ENCODE measurements around the gene PRKCG. TPM values are rescaled to one million over a fixed set of nuclear protein-coding genes. Genes with fewer than 3 reads are reported as not detected.

Gene PRKCG
- total RNA-seq, 1 donor from 2014 or later = not detected

GRCh38 chr19:53875602-53876325 is 6.2 kb upstream of the PRKCG start:
- ATAC-seq = no peak
- no peaks in the 10 kb centered on the region for H3K9me3 ChIP-seq
- no peak for TF ChIP-seq CTCF (IDR thresholded peaks at IDR 0.05)
- H3K36me3 ChIP-seq = peaks cover 30% of the 10 kb centered on the region
- intact Hi-C loops (cut with DNase I) = no loop called here
- H3K4me3 ChIP-seq = no peak overlapping the region
- peaks cover 5% of the 10 kb centered on the region for H3K27me3 ChIP-seq
- DNase-seq = no peak
- no peak overlapping the region for H3K27ac ChIP-seq
- peaks cover 12% of the 10 kb centered on the region for H3K4me1 ChIP-seq

GRCh38 chr19:53876651-53877224 is 5.3 kb upstream of the PRKCG start:
- DNase-seq (no peak), ATAC-seq (no peak)
- Histone ChIP-seq H3K4me3 (no peak overlapping the region), H3K27me3 (peaks cover 9% of the 10 kb centered on the region), H3K27ac (no peak overlapping the region), H3K36me3 (peaks cover 26% of the 10 kb centered on the region), H3K4me1 (peaks cover 15% of the 10 kb centered on the region), H3K9me3 (no peaks in the 10 kb centered on the region)
- TF ChIP-seq CTCF (IDR thresholded peaks at IDR 0.05) = no peak
- intact Hi-C loops (cut with DNase I) = no loop called here

GRCh38 chr19:53877361-53877766 is 4.6 kb upstream of the PRKCG start:
- intact Hi-C loops (cut with DNase I) = no loop called here
- Histone ChIP-seq H3K27ac (no peak overlapping the region), H3K9me3 (no peaks in the 10 kb centered on the region), H3K27me3 (peaks cover 15% of the 10 kb centered on the region), H3K4me1 (peaks cover 21% of the 10 kb centered on the region), H3K4me3 (no peak overlapping the region), H3K36me3 (peaks cover 26% of the 10 kb centered on the region)
- no peak for TF ChIP-seq CTCF (IDR thresholded peaks at IDR 0.05)
- no peak for ATAC-seq
- no peak for DNase-seq

- H3K4me1 ChIP-seq = peaks cover 21% of the 10 kb centered on the region
- peaks cover 29% of the 10 kb centered on the region for H3K27me3 ChIP-seq
- no peaks in the 10 kb centered on the region for H3K9me3 ChIP-seq
- no peak for TF ChIP-seq CTCF (IDR thresholded peaks at IDR 0.05)
- DNase-seq (no peak), ATAC-seq (no peak)
- no peak overlapping the region for H3K27ac ChIP-seq
- peaks cover 21% of the 10 kb centered on the region for H3K36me3 ChIP-seq
- peak overlapping the region; percentile 65 for H3K4me3 ChIP-seq
- intact Hi-C loops (cut with DNase I) = no loop called here
Measured at GRCh38 chr19:53878776-53879139, 3.2 kb upstream of the PRKCG start.

- Histone ChIP-seq H3K4me3 (peak overlapping the region; percentile 65), H3K27ac (no peak overlapping the region), H3K9me3 (no peaks in the 10 kb centered on the region), H3K4me1 (peaks cover 21% of the 10 kb centered on the region), H3K27me3 (peaks cover 33% of the 10 kb centered on the region), H3K36me3 (peaks cover 14% of the 10 kb centered on the region)
- no peak for TF ChIP-seq CTCF (IDR thresholded peaks at IDR 0.05)
- ATAC-seq (peak; percentile 98), DNase-seq (peak; percentile 93)
- intact Hi-C loops (cut with DNase I) = no loop called here
Measured at GRCh38 chr19:53879140-53880081, 2.6 kb upstream of the PRKCG start.

Data from upper lobe of right lung (tissue), 1 donor.